Activated CD8-positive, alpha-beta memory T cell treated with anti-CD3 and anti-CD28 coated beads, Interleukin-2, amount 50 U/mL, for 48 hours (primary cell): Measurements from ENCODE around the gene TMEM198.

ENCODE experiments used
- DNase-seq: peaks from one replicate; pipeline ENCODE4 v3.0.0-alpha.2; 2020

The TMEM198 gene

DNA sequence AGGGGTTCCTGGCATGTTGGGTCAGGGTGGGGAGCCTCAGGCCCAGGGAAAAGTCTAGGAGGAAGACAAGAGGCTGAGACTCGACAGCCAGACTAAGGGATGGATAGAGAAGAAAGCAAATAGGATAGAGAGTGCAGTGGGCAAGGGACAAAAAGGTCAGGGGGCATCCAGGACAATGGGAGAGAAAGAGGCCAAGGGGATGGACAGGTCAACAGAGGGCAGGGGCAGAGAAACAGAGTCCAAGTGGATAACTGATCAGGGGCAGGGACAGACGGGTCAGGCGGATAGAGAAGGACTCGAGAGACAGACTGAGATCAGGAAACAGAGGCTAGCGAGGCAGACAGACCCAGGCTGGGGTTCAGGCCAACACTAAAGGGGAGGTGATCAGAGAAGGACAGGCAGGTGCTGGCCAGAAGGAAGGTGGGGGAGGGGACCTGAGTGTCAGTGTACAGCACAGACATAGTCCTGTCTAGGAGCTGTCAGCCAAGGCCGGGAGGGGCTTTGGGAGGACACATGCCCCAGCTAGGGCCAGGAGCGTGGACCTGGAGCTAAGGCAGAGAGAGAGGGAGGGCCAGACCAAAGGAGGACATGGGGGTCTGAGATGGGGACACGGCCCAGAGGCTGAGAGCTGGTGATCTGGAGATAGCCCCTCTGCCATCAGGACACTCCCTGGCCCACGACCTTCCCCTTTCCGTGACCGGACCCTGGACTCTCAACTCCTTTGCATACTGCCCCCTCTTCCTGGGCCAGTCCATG is 17.3 kb upstream of the TMEM198 start:
- DNase-seq = no peak

DNA sequence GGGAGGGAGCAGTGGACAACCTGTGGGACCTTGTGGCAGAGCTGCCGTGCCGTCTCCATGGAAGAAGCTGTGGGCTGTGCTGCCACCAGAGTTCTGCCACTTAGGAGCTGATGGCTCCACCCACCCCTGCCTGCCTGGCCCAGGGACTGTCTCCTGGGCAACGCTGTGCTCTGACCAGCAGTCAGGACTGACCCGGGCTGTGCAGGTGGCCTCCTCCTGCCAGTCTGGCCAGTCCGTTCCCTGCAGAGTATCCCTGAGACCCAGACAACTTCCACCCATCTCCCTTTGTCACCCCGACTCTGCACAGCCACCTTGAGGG is 16.8 kb upstream of the TMEM198 start:
- DNase-seq = no peak

DNA sequence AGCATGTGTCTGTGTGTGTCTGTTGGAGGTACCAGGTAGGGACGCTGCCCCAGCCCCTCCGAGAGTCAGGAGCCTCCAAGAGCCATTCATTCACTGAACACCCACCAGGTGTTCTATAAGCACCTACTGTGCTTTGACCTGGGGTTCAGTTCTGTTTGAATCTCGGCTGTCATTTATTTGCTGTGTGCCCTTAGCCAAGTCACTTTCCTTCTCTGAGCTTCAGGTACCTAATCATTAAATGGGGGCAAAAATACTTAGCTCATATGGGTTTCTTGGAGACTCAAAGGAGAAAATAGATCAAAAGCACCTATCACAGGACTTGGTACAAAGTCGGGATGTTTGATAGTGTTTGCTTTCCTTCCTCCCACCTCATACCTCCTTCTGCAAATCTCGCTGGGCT is 16.4 kb upstream of the TMEM198 start:
- no peak for DNase-seq

GRCh38 chr2:219530048-219530963 is 13.5 kb upstream of the TMEM198 start:
- peak; percentile 96 for DNase-seq

DNA sequence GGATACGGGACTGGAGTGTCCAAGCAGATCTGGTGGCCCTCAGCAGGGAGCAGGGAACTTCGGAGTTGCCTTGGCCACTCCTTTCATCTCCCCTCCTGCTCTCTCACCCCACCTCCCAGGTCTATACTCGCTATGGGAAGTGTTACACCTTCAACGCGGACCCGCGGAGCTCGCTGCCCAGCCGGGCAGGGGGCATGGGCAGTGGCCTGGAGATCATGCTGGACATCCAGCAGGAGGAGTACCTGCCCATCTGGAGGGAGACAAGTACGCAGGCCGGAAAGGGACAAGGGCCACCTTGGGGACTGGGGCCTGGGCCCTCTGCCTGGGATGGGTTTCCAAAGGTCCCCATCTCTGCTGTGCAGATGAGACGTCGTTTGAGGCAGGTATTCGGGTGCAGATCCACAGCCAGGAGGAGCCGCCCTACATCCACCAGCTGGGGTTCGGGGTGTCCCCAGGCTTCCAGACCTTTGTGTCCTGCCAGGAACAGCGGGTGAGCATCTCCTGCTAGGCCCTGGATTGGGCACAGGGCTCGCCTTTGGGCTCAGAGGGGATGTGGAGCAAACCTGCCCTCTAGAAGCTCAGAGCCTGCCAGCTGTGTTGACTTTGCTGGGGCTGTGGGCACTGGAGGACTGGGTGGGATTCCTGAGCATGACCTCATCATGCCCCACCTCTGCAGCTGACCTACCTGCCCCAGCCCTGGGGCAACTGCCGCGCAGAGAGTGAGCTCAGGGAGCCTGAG is 12.0 kb upstream of the TMEM198 start:
- no peak for DNase-seq

DNA sequence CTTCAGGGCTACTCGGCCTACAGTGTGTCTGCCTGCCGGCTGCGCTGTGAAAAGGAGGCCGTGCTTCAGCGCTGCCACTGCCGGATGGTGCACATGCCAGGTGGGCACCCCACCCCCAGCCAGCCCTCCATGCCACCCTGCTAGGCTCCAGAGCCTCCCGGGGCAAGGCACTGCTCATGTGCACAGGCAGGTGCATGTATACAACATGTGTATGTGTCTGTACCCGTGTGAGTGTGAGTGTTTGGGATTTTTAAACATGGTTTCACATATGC is 11.5 kb upstream of the TMEM198 start:
- no peak for DNase-seq

DNA sequence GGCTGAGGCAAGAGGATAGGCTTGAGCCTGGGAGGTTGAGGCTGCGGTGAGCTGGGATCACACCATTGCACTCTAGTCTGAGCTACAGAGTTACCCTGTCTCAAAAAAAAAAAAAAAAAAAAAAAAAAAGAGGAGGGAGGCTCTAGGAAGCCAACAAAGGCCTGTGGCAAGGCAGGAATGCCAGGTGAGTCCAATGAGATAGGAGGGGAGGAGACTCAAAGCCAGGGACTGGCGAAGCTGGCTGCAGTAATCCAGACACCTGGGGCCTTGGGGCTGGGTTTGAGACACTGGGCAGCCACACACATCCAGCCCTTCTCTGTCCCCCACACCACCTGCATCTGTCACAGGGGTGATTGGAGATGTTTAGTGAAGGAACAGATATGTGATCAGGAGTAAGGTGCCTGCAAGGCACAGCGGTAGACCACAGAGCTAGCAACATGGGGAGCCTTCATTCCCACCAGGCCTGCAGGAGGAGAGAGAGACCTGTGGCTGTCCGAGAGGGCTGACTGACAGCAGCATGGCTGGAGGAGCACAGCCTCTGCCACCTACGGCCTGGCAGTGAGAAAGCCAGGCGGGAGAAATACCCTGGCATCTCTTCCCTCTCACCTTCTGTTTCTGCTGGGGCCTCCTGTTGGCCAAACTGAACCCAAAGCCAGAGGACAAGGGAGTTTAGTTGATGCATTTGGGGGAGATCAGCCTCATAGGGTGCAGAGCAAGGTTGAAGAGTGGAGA is 9.7 kb upstream of the TMEM198 start:
- DNase-seq = no peak

GRCh38 chr2:219536425-219536824 is 7.4 kb upstream of the TMEM198 start:
- DNase-seq = no peak

GRCh38 chr2:219536967-219537366 is 6.9 kb upstream of the TMEM198 start:
- no peak for DNase-seq

DNA sequence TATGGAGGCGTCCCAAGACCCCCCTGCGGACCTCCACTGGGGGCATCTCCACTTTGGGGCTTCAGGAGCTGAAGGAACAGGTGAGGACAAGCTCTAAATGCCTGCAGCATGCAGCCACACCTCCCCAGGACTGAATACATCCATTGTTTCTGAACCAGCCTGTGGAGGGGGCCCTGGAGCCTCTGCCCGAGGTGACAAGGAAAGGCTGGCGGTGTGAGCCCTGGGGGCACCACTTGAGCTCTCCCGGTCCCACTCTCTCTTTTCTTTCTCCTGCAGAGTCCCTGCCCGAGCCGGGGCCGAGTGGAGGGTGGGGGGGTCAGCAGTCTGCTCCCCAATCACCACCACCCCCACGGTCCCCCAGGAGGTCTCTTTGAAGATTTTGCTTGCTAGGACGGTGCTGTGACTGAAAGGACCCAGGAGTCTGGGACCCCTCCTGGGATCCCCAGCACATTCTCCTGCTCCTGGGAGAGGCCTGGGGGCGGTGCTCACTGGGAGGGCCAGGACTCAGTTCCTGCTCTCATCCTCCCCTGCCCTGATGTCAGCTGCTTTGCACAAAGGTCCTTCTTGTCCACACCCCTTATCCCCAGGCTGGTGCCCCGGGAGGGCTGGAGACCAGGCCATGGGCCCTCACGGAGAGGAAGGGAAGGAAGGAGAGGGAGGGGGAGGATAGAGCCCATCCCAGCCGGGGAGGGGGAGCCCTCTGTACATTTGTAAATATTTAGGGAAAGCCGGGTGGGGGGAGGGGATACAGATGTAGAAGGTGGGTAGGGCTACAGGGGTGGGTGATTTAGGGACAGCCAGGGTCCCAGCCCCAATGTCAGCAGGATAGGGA is 6.0 kb upstream of the TMEM198 start:
- DNase-seq = no peak

GRCh38 chr2:219538504-219538951 is 5.3 kb upstream of the TMEM198 start:
- no peak for DNase-seq

- DNase-seq = no peak
These were observed 4.7 kb upstream of the TMEM198 start for GRCh38 chr2:219538956-219539788.

DNA sequence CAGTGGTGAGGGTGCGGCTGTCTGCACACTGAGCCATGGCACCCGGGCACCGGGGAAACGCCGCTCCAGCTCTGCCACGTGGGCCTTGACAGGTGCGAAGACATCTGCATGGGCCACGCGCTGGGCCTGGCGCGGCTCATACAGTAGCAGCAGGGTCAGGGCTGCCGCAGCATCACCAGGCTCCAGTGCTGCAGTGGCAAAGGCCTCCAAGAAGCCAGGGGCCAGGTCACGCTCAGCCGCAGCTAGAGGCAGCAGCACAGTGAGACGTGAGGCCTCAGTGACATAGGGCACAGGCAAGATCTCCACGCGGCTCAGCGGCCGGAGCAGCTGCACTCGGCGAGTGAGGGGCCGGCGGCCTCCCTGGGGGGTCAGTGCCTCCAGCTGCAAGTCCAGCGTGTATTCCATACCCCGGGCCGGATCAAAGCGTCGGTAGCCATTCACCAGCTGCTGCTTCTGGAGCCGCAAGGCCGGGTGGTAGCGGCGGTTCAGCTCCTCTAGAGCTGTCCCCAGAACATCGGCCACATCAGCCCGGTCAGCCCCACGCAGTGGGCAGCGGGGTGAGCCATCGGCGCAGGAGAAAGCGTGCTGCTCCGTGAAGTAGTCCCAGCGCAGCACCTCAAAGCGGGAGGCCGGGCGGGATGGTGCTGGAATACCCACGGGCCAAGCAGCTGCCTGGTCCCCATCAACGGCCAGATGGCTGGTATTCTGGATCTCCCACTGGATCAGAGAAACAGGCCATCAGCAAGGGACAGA is 3.7 kb upstream of the TMEM198 start:
- DNase-seq = no peak

- DNase-seq = no peak
These were observed 2.9 kb upstream of the TMEM198 start for GRCh38 chr2:219540784-219541504.

- peak; percentile 95 for DNase-seq
These were observed 2.1 kb upstream of the TMEM198 start for GRCh38 chr2:219541611-219542180.

DNA sequence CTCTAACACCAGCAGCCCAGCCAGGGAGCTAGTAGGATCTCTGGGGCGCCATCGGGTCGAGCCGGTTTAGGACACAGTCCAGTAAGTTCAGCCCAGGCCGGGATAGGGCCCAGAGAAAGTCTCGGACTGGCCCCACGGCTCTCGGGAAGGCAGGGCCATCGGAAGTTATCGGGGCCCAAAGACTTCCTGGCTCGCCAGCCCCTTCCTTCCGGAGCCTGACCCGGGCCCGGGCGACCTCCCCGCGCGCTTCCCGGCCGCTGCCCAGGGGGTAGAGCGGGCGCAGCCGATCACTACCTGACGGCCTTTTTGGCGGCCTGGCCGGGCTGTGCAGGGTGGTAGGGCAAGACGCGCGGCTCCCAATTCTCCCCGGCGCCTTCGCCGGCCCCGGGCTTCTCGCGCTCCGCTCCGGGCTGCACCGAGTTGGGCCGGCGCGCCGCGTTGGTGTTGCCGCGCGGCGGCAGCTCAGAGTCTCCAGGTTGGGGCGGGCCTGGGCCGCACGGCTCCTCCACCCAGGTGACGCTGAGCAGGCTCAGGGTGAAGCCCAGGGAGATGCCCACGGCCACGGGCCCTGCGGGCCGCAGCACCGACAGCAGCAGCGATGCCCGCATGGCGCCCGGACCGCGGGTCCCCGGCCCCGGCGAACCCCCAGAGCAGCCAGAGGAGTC is 765 bp upstream of the TMEM198 start:
- no peak for DNase-seq

- no peak for DNase-seq
These were observed 739 bp downstream of the TMEM198 start for GRCh38 chr2:219544567-219544966.

GRCh38 chr2:219545295-219545942 is 1.6 kb downstream of the TMEM198 start:
- DNase-seq = no peak
